Sigmoid colon (tissue), 7 donors: ENCODE data around the gene XPR1. TPM values are rescaled to one million over a fixed set of nuclear protein-coding genes. Genes with fewer than 3 reads are reported as not detected.
A peak's percentile ranks its signal among the peaks of the same experiment; 100 is the strongest.

Source experiments
- DNase-seq: peaks from one replicate; pipeline ENCODE4 v3.0.0-alpha.2; 2019
- H3K27ac ChIP-seq, 4 donors: fragments of 200-600 bp; sonication (generic); one replicate each; pipeline ENCODE4 v1.5.1; 2016 to 2019; ENCODE audit warnings: mild to moderate bottlenecking in 1 of 4
- H3K27me3 ChIP-seq, 3 donors: fragments of 200-600 bp; sonication (generic); one replicate each; pipeline ENCODE4 v1.5.1; 2019; ENCODE audit warnings: mild to moderate bottlenecking in 1 of 3
- H3K36me3 ChIP-seq, 4 donors: fragments of 200-600 bp; sonication (generic); one replicate each; pipeline ENCODE4 v1.5.1; 2016 to 2019
- H3K4me1 ChIP-seq, 4 donors: fragments of 200-600 bp; sonication (generic); one replicate each; pipeline ENCODE4 v1.5.1; 2017 to 2019
- H3K4me3 ChIP-seq, 4 donors: fragments of 200-600 bp; sonication (generic); one replicate each; pipeline ENCODE4 v1.5.1; 2017 to 2019; ENCODE audit warnings: mild to moderate bottlenecking in 2 of 4, moderate library complexity in 1 of 4
- H3K9me3 ChIP-seq, 4 donors: fragments of 200-600 bp in 3 of 4; sonication (generic) in 3 of 4; one replicate each; pipeline versions ENCODE4 v1.5.1 to v1.6.1; 2013 to 2019
- EP300 ChIP-seq, 4 donors: sonication (generic); formaldehyde crosslinking; IDR thresholded peaks; one replicate each; pipeline ENCODE4 v1.6.1; 2017; ENCODE audit warnings: antibody characterized with exemption in 4 of 4
- POLR2A ChIP-seq, 2 donors: fragments of 450-650 bp; IDR thresholded peaks; one replicate each; pipeline ENCODE4 v1.6.1; 2016; ENCODE audit warnings: antibody characterized with exemption in 2 of 2, mild to moderate bottlenecking in 2 of 2, moderate library complexity in 2 of 2
- POLR2AphosphoS5 ChIP-seq, 4 donors: sonication (generic); formaldehyde crosslinking; IDR thresholded peaks; one replicate each; pipeline ENCODE4 v1.6.1; 2017; ENCODE audit warnings: antibody characterized with exemption in 4 of 4
- WGBS, 2 donors: extraction: QIAGEN DNeasy Blood & Tissue Kit; methylation state at CpG; one replicate each; pipeline ENCODE4 v1.1.7; 2013; 5-methylcytosine and 5-hydroxymethylcytosine counted together
- intact Hi-C: fragments of 100-400 bp; cut with DNase I; formaldehyde crosslinking; loops from one replicate; pipeline ENCODE4 v1.15.1; 2023
- polyA plus RNA-seq, 3 donors: library from polyadenylated mRNA; stranded (reverse); fragments of 200-250 nt; gene quantifications; one replicate each; pipeline ENCODE4 v1.2.3, GENCODE V29; 2013
- total RNA-seq, 4 donors: library from RNA; depleted of rRNA; stranded (reverse); fragments of >200 nt; gene quantifications; one replicate each; pipeline ENCODE4 v1.1.0, GENCODE V29; 2016
- TF ChIP-seq, protein P1 (sequence below), 4 experiments: fragments of 450-650 bp in 3 of 4; fragments of 200-600 bp in 1 of 4; IDR thresholded peaks; one replicate each; pipeline ENCODE4 v1.5.1; 2016 to 2019; ENCODE audit warnings: antibody characterized with exemption in 4 of 4, mild to moderate bottlenecking in 3 of 4, moderate library complexity in 2 of 4
- donor health status: healthy with polysubstance abuse.
- donor health status: Bipolar disorder and iron deficiency.
- donor health status: healthy.

Gene XPR1
- total and polyA plus RNA-seq, 7 donors: 1.8 to 18.8 (median 11.3) TPM

GRCh38 chr1:180881806-180882509 lies 250.1 kb downstream of the XPR1 start:
- H3K4me3 ChIP-seq: no peak overlapping the region
- TF ChIP-seq EP300 (IDR thresholded peaks at IDR 0.05) (no peak), POLR2AphosphoS5 (IDR thresholded peaks at IDR 0.05) (no peak), POLR2A (IDR thresholded peaks at IDR 0.05) (no peak)
- TF ChIP-seq, protein P1, sequence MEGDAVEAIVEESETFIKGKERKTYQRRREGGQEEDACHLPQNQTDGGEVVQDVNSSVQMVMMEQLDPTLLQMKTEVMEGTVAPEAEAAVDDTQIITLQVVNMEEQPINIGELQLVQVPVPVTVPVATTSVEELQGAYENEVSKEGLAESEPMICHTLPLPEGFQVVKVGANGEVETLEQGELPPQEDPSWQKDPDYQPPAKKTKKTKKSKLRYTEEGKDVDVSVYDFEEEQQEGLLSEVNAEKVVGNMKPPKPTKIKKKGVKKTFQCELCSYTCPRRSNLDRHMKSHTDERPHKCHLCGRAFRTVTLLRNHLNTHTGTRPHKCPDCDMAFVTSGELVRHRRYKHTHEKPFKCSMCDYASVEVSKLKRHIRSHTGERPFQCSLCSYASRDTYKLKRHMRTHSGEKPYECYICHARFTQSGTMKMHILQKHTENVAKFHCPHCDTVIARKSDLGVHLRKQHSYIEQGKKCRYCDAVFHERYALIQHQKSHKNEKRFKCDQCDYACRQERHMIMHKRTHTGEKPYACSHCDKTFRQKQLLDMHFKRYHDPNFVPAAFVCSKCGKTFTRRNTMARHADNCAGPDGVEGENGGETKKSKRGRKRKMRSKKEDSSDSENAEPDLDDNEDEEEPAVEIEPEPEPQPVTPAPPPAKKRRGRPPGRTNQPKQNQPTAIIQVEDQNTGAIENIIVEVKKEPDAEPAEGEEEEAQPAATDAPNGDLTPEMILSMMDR (IDR thresholded peaks at IDR 0.05): peak; percentile 21 to 46 (median 36)
- H3K36me3 ChIP-seq: peaks cover 0 to 17% (median 0%) of the 10 kb centered on the region in 4 donors
- DNase-seq: no peak
- no peaks in the 10 kb centered on the region for H3K9me3 ChIP-seq
- no peak overlapping the region for H3K27ac ChIP-seq
- 65 to 69% methylated on average over 6 of the region's 6 CpGs for WGBS, 2 donors
- no peaks in the 10 kb centered on the region for H3K4me1 ChIP-seq
- H3K27me3 ChIP-seq: no peaks in the 10 kb centered on the region
- intact Hi-C loops: loop anchor here (5.0 to 10.0 kb wide), 3 partner anchors 143 to 285 kb away; partner anchors contain the start of gene STX6

- H3K36me3 ChIP-seq: peaks cover 0 to 12% (median 0%) of the 10 kb centered on the region in 4 donors
- no peaks in the 10 kb centered on the region for H3K9me3 ChIP-seq
- TF ChIP-seq POLR2A (IDR thresholded peaks at IDR 0.05): no peak
- TF ChIP-seq, protein P1 (IDR thresholded peaks at IDR 0.05): no peak
- no peak for TF ChIP-seq EP300 (IDR thresholded peaks at IDR 0.05)
- TF ChIP-seq POLR2AphosphoS5 (IDR thresholded peaks at IDR 0.05): no peak
- H3K4me1 ChIP-seq: no peaks in the 10 kb centered on the region
- 91 to 97% methylated on average over 3 of the region's 3 CpGs for WGBS, 2 donors
- DNase-seq: no peak
- intact Hi-C loops: loop anchor here (5.0 to 10.0 kb wide), 3 partner anchors 140 to 283 kb away; partner anchors contain the start of gene STX6
- no peak overlapping the region for H3K4me3 ChIP-seq
- H3K27ac ChIP-seq: no peak overlapping the region
- no peaks in the 10 kb centered on the region for H3K27me3 ChIP-seq
Observed at GRCh38 chr1:180884588-180885300, 252.9 kb downstream of the XPR1 start.

DNA sequence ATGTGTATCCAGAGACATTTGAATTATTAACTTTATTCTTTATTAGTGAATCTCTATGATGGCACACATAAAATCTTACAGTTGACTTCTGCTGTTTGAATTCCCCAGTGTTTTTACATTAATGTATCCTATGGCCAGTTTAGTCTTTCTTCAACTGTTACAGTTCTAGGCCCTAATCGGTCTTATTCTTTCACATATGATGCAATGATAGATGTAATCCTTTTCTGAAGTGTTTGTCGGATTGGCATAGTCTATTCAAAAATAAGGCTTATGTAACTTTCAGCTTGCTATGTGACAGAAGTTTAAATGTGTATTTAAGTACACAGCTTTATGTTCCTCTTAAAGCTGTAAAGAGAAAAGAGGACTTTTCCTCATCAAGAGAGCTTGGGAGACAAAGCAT lies 254.5 kb downstream of the XPR1 start:
- no peak for TF ChIP-seq EP300 (IDR thresholded peaks at IDR 0.05)
- TF ChIP-seq, protein P1 (IDR thresholded peaks at IDR 0.05): no peak
- no peak for TF ChIP-seq POLR2AphosphoS5 (IDR thresholded peaks at IDR 0.05)
- no peak for TF ChIP-seq POLR2A (IDR thresholded peaks at IDR 0.05)
- Histone ChIP-seq H3K27ac (no peak overlapping the region), H3K36me3 (peaks cover 0 to 8% (median 0%) of the 10 kb centered on the region in 4 donors), H3K4me1 (no peaks in the 10 kb centered on the region), H3K4me3 (no peak overlapping the region), H3K9me3 (no peaks in the 10 kb centered on the region), H3K27me3 (no peaks in the 10 kb centered on the region)
- WGBS, 2 donors: 94% methylated on average over 2 of the region's 2 CpGs
- DNase-seq: no peak
- intact Hi-C loops: loop anchor here (10.0 kb wide), 1 partner anchor 138 kb away; the partner anchor contains the start of gene STX6

- DNase-seq: no peak
- Histone ChIP-seq H3K36me3 (peaks cover 0 to 8% (median 0%) of the 10 kb centered on the region in 4 donors), H3K27ac (no peak overlapping the region), H3K9me3 (no peaks in the 10 kb centered on the region), H3K4me3 (no peak overlapping the region), H3K27me3 (no peaks in the 10 kb centered on the region), H3K4me1 (no peaks in the 10 kb centered on the region)
- intact Hi-C loops: loop anchor here (10.0 kb wide), 1 partner anchor 137 kb away; the partner anchor contains the start of gene STX6
- WGBS, 2 donors: 96 to 97% methylated on average over 7 of the region's 7 CpGs
- TF ChIP-seq, protein P1 (IDR thresholded peaks at IDR 0.05): no peak
- TF ChIP-seq POLR2A (IDR thresholded peaks at IDR 0.05): no peak
- no peak for TF ChIP-seq EP300 (IDR thresholded peaks at IDR 0.05)
- TF ChIP-seq POLR2AphosphoS5 (IDR thresholded peaks at IDR 0.05): no peak
Observed at GRCh38 chr1:180887841-180888240, 256.0 kb downstream of the XPR1 start.
